Measurements from ENCODE around the gene ZCCHC24. TPM values are rescaled to one million over a fixed set of nuclear protein-coding genes. Genes with fewer than 3 reads are reported as not detected.

The ZCCHC24 gene
- total and polyA plus RNA-seq, 9 donors: 21.6 to 92.1 (median 58.3) TPM

- TF ChIP-seq POLR2A (IDR thresholded peaks at IDR 0.05): no peak
- TF ChIP-seq EP300 (IDR thresholded peaks at IDR 0.05): no peak
- no peak for TF ChIP-seq CTCF (IDR thresholded peaks at IDR 0.05)
- DNase-seq: no peak
- Histone ChIP-seq H3K36me3 (no peaks in the 10 kb centered on the region), H3K4me1 (ENCODE audit: insufficient read depth) (no peaks in the 10 kb centered on the region), H3K9me3 (no peaks in the 10 kb centered on the region), H3K27me3 (no peaks in the 10 kb centered on the region), H3K4me3 (no peak overlapping the region), H3K27ac (no peak overlapping the region)
- WGBS, 3 donors: 60 to 78% (median 74%) methylated on average over 6 of the region's 6 CpGs
- intact Hi-C loops (cut with DNase I): no loop called here
These were observed 77.8 kb downstream of the ZCCHC24 start for GRCh38 chr10:79367426-79368189.

- Histone ChIP-seq H3K27ac (no peak overlapping the region), H3K4me3 (no peak overlapping the region), H3K27me3 (no peaks in the 10 kb centered on the region), H3K9me3 (no peaks in the 10 kb centered on the region), H3K36me3 (no peaks in the 10 kb centered on the region), H3K4me1 (ENCODE audit: insufficient read depth) (no peaks in the 10 kb centered on the region)
- WGBS, 3 donors: 62 to 67% (median 66%) methylated on average over 4 of the region's 4 CpGs
- DNase-seq: no peak
- intact Hi-C loops (cut with DNase I): no loop called here
- TF ChIP-seq EP300 (IDR thresholded peaks at IDR 0.05) (no peak), POLR2A (IDR thresholded peaks at IDR 0.05) (no peak), CTCF (IDR thresholded peaks at IDR 0.05) (no peak)
These were observed 83.6 kb downstream of the ZCCHC24 start for GRCh38 chr10:79361726-79362397.

- no peaks in the 10 kb centered on the region for H3K36me3 ChIP-seq
- H3K27me3 ChIP-seq: no peaks in the 10 kb centered on the region
- DNase-seq: no peak
- no peaks in the 10 kb centered on the region for H3K4me1 ChIP-seq (ENCODE audit: insufficient read depth)
- no peak for TF ChIP-seq CTCF (IDR thresholded peaks at IDR 0.05)
- TF ChIP-seq POLR2A (IDR thresholded peaks at IDR 0.05): no peak
- TF ChIP-seq EP300 (IDR thresholded peaks at IDR 0.05): no peak
- H3K4me3 ChIP-seq: no peak overlapping the region
- no peak overlapping the region for H3K27ac ChIP-seq
- intact Hi-C loops (cut with DNase I): no loop called here
- H3K9me3 ChIP-seq: no peaks in the 10 kb centered on the region
- 87 to 98% (median 90%) methylated on average over 5 of the region's 5 CpGs for WGBS, 3 donors
These were observed 84.7 kb downstream of the ZCCHC24 start for GRCh38 chr10:79360499-79361342.

DNA sequence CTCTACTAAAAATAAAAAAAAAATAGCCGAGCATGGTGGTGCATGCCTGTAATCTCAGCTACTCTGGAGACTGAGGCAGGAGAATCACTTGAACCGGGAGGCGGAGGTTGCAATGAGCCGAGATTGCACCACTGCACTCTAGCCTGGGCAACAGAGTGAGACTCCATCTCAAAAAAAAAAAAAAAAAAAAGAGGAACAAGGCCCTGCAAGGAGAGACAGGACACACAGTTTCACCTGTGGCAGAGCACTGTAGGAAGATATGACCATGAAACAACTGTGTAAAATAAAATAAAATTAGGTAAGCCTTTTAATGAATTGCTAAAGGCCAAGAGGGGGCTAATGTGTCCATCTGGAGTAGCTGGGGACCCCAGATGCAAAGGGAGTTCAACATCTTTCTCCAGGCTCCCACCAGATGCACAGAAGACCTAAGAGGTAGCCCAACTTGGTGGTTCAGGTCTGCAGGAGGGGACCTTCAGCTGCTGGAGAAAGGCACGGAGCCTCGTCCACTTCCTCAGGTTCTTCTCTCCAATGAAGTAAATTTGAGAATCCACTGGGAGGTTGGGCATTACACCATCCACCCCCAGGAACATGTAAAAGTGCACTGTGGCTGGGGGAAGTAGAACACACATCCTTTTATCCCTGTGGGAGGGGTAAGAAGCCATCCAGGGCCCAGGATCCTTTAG lies 85.5 kb downstream of the ZCCHC24 start:
- no peak for TF ChIP-seq CTCF (IDR thresholded peaks at IDR 0.05)
- TF ChIP-seq EP300 (IDR thresholded peaks at IDR 0.05): no peak
- TF ChIP-seq POLR2A (IDR thresholded peaks at IDR 0.05): no peak
- Histone ChIP-seq H3K27me3 (no peaks in the 10 kb centered on the region), H3K36me3 (no peaks in the 10 kb centered on the region), H3K27ac (no peak overlapping the region), H3K4me1 (ENCODE audit: insufficient read depth) (no peaks in the 10 kb centered on the region), H3K4me3 (no peak overlapping the region), H3K9me3 (no peaks in the 10 kb centered on the region)
- DNase-seq: no peak
- intact Hi-C loops (cut with DNase I): no loop called here
- WGBS, 3 donors: 88 to 97% (median 95%) methylated on average over 6 of the region's 6 CpGs
